Measurements from ENCODE around the gene PPARA. TPM values are rescaled to one million over a fixed set of nuclear protein-coding genes. Genes with fewer than 3 reads are reported as not detected.
"Not testable (repeated sequence)": the region's sequence is repeated elsewhere in the genome, so short reads cannot be mapped to it uniquely, and the experiment has no call there.

The PPARA gene
- total RNA-seq, 2 experiments from 2014 or later = 20.7 to 24.9 TPM

- POLR2A ChIA-PET = no interaction called here
- Mint-ChIP-seq H3K9me3 (no peaks in the 10 kb centered on the region), H3K4me1 (no peaks in the 10 kb centered on the region), H3K4me3 (no peak overlapping the region), H3K27ac (no peak overlapping the region), H3K27me3 (peaks cover 4% of the 10 kb centered on the region), H3K36me3 (no peaks in the 10 kb centered on the region)
- DNase-seq (no peak), ATAC-seq (ENCODE audit: low read depth) (no peak)
Observed at GRCh38 chr22:46137218-46137766, 13.0 kb upstream of the PPARA start.

DNA sequence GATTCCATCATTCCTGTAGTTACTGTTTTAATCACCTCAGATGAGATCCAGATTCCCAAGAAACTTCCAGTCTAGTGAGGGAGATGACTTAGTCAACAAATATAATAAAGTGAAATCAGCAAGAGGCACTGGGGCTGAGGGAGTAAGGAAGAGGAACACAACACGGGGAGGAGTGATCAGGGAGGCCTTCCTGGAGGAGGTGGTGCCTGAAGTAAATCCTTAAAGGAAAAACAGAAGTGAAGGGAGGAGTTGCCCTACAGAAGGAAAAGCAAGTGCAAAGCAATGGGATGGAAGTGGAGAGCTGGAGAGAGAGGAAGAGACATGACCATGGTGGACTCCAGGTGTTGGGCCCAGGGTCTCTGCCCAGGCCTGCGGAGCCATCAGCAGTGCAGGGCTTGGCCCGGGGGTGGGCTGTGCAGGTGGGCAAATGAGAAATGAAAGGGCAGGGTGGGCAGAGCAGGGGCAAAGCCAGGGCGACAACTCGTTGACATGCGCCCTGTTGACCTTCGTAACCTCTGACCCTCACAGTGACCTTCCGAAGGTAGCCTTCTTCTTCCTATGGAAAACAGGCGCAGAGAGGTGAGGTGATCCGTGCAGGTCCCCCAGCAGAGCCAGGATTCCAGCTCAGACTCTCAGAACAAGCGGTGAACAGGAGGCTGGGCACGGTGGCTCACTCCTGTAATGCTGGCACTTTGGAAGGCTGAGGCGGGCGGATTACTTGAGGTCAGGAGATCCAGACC is 12.1 kb upstream of the PPARA start:
- Mint-ChIP-seq H3K9me3 (no peaks in the 10 kb centered on the region), H3K27ac (no peak overlapping the region), H3K4me3 (no peak overlapping the region), H3K36me3 (no peaks in the 10 kb centered on the region), H3K27me3 (peaks cover 4% of the 10 kb centered on the region), H3K4me1 (no peaks in the 10 kb centered on the region)
- DNase-seq (no peak), ATAC-seq (ENCODE audit: low read depth) (no peak)
- POLR2A ChIA-PET = no interaction called here

DNA sequence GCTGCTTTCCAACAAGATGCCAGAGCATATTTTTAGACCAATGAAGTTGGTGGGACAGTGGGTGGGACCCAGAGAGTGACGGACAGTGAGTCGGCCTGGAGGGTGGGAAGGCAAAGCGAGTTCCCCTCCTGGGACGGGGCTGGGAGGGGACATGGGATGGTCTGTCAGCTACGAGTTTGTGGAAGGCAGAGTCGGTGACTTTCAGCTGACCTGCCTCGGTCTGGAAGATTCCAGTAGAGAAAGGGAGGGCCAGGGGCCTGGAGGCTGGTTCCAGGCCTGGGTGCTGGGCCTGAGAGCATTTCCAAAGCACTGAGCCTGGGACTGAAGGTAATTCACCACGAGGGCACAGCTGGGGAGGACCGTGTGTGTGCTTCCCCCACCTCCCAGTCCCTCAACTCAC is 10.9 kb upstream of the PPARA start:
- DNase-seq; H3K27me3 Mint-ChIP-seq; H3K27ac Mint-ChIP-seq; POLR2A ChIA-PET; H3K9me3 Mint-ChIP-seq; H3K4me1 Mint-ChIP-seq; H3K36me3 Mint-ChIP-seq; ATAC-seq (ENCODE audit: low read depth); H3K4me3 Mint-ChIP-seq: not testable (repeated sequence)

- Mint-ChIP-seq H3K4me3 (no peak overlapping the region), H3K36me3 (no peaks in the 10 kb centered on the region), H3K9me3 (no peaks in the 10 kb centered on the region), H3K4me1 (no peaks in the 10 kb centered on the region), H3K27ac (no peak overlapping the region), H3K27me3 (peaks cover 7% of the 10 kb centered on the region)
- ATAC-seq (ENCODE audit: low read depth) (no peak), DNase-seq (no peak)
- POLR2A ChIA-PET = no interaction called here
Observed at GRCh38 chr22:46139895-46140350, 10.4 kb upstream of the PPARA start.

GRCh38 chr22:46140989-46141928 is 9.1 kb upstream of the PPARA start:
- ATAC-seq (ENCODE audit: low read depth) (no peak), DNase-seq (no peak)
- no peak overlapping the region for H3K4me3 Mint-ChIP-seq
- POLR2A ChIA-PET = no interaction called here
- no peaks in the 10 kb centered on the region for H3K9me3 Mint-ChIP-seq
- H3K27ac Mint-ChIP-seq = no peak overlapping the region
- no peaks in the 10 kb centered on the region for H3K36me3 Mint-ChIP-seq
- peaks cover 12% of the 10 kb centered on the region for H3K27me3 Mint-ChIP-seq
- H3K4me1 Mint-ChIP-seq = no peaks in the 10 kb centered on the region

DNA sequence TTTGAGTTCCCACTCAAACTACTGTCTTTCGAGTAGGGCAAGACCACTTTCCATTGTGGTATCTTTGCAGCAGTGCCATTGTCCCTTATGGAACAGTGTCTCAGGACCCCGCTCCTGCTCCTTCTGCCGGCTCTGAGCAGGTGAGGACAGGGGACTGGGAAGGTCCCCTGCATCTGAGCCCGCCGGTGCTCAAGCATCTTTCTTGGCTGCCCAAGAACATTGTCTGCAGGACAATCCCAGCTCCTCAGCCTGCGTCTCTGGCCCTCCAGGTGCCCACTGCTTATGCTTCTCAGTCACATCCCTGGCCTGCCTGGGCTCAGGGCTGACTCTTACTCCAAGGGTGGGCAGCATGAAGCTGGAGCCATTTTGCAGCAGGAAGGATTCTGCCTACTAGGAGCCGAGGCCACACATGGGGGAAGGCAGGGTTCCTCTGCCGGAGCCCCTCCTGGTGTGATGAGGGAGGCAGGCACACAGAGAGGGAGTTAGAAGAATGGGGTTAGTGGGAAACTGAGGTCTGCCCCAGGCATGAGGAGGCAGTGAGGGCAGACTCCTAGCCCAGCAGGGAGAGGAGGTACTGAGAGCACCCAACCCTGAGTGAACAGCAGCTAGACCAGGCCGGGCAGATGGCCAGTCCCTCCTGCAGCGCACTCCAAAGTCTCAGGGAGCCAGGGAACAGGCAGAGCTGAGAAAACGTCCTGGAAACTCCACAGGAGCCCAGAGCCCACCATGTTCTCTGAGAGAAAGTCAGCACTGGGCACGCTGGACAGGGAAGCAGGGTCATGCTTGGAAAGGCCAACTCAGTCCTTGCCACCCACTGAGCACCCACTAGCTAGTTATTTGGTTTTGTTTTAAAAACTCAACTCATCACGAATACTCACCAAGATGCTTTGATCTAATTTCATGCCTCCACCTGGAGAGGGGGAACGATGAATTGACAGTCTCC is 7.5 kb upstream of the PPARA start:
- Mint-ChIP-seq H3K4me1 (no peaks in the 10 kb centered on the region), H3K27me3 (peaks cover 21% of the 10 kb centered on the region), H3K9me3 (no peaks in the 10 kb centered on the region), H3K36me3 (no peaks in the 10 kb centered on the region), H3K27ac (no peak overlapping the region), H3K4me3 (no peak overlapping the region)
- POLR2A ChIA-PET = no interaction called here
- ATAC-seq (ENCODE audit: low read depth) = no peak
- DNase-seq = no peak

DNA sequence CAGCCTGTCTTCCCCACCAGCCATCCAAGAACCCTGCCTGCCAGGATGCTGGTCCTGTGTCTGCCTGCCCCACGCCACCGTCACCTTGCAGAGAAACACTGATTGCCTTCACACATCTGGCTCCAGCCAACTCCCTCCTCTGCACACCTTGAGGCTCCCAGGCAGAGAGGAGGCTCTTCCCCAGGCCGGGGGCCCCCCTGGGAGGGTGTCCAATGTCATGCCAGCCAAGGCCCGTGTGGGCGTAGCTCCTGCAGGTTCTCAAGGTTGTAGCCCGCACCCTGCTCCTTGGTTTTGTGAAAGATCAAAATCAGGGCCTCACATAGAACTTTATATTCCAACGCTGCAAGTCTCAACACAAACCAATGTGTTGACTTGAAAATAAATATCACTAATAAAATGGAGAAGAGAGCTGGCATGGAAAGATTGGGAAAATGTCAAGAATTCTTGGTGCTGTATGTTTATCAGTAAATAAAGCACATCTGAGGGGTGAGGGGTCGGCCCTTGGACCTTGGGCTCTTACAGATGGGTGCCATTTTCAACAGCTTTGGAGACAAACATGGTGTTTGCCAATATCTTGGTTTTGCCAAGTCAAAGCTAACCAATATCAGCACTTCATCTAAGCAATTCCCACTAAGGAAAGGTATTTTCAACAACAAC is 6.7 kb upstream of the PPARA start:
- POLR2A ChIA-PET = no interaction called here
- Mint-ChIP-seq H3K9me3 (no peaks in the 10 kb centered on the region), H3K4me1 (no peaks in the 10 kb centered on the region), H3K27me3 (peaks cover 25% of the 10 kb centered on the region), H3K27ac (no peak overlapping the region), H3K36me3 (no peaks in the 10 kb centered on the region), H3K4me3 (no peak overlapping the region)
- DNase-seq (no peak), ATAC-seq (ENCODE audit: low read depth) (no peak)

- peaks cover 7% of the 10 kb centered on the region for H3K4me1 Mint-ChIP-seq
- no peaks in the 10 kb centered on the region for H3K9me3 Mint-ChIP-seq
- DNase-seq (no peak), ATAC-seq (ENCODE audit: low read depth) (no peak)
- H3K27me3 Mint-ChIP-seq = peaks cover 33% of the 10 kb centered on the region
- no peak overlapping the region for H3K4me3 Mint-ChIP-seq
- no peak overlapping the region for H3K27ac Mint-ChIP-seq
- POLR2A ChIA-PET = no interaction called here
- no peaks in the 10 kb centered on the region for H3K36me3 Mint-ChIP-seq
Observed at GRCh38 chr22:46145361-46145851, 4.9 kb upstream of the PPARA start.

GRCh38 chr22:46145896-46146295 is 4.4 kb upstream of the PPARA start:
- Mint-ChIP-seq H3K27me3 (peaks cover 31% of the 10 kb centered on the region), H3K4me1 (peaks cover 7% of the 10 kb centered on the region), H3K4me3 (no peak overlapping the region), H3K27ac (no peak overlapping the region), H3K36me3 (no peaks in the 10 kb centered on the region), H3K9me3 (no peaks in the 10 kb centered on the region)
- DNase-seq (no peak), ATAC-seq (ENCODE audit: low read depth) (no peak)
- POLR2A ChIA-PET = no interaction called here

GRCh38 chr22:46146329-46146728 is 4.0 kb upstream of the PPARA start:
- no peak overlapping the region for H3K27ac Mint-ChIP-seq
- peaks cover 31% of the 10 kb centered on the region for H3K27me3 Mint-ChIP-seq
- H3K36me3 Mint-ChIP-seq = no peaks in the 10 kb centered on the region
- ATAC-seq (ENCODE audit: low read depth) (no peak), DNase-seq (no peak)
- H3K4me3 Mint-ChIP-seq = no peak overlapping the region
- POLR2A ChIA-PET = interaction anchor here (2.0 kb wide), 1 partner anchor 150 kb away, joined by 5 read pairs; no protein-coding TSS in a partner anchor
- peaks cover 7% of the 10 kb centered on the region for H3K4me1 Mint-ChIP-seq
- H3K9me3 Mint-ChIP-seq = no peaks in the 10 kb centered on the region

DNA sequence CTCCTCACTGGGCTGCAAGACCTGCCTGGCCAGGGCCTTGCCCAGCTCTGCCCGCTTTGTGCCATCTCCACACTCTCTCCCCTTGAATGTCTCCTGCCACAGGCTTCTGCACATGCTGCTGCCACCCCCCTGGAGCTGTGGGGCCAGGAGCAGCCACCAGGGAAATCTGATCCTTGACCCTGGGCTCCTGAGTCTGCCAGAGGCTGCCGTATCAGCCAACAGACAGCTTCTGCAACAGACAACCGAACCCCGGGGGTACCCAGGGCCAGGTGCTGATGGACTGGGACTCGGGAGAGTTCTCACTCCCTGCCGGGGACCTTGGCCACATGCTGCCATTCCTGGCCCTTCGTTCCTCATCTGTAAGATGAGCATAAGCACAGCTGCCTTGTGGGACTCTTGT is 3.3 kb upstream of the PPARA start:
- H3K36me3 Mint-ChIP-seq = no peaks in the 10 kb centered on the region
- H3K27ac Mint-ChIP-seq = no peak overlapping the region
- ATAC-seq (ENCODE audit: low read depth) (no peak), DNase-seq (peak; percentile 33)
- H3K4me1 Mint-ChIP-seq = peaks cover 9% of the 10 kb centered on the region
- H3K4me3 Mint-ChIP-seq = no peak overlapping the region
- peaks cover 31% of the 10 kb centered on the region for H3K27me3 Mint-ChIP-seq
- POLR2A ChIA-PET = interaction anchor here (2.0 kb wide), 1 partner anchor 149 kb away, joined by 5 read pairs; no protein-coding TSS in a partner anchor
- no peaks in the 10 kb centered on the region for H3K9me3 Mint-ChIP-seq

GRCh38 chr22:46147471-46148267 is 2.7 kb upstream of the PPARA start:
- Mint-ChIP-seq H3K4me1 (peaks cover 15% of the 10 kb centered on the region), H3K36me3 (peaks cover 5% of the 10 kb centered on the region), H3K9me3 (no peaks in the 10 kb centered on the region), H3K27ac (no peak overlapping the region), H3K27me3 (peaks cover 31% of the 10 kb centered on the region), H3K4me3 (no peak overlapping the region)
- POLR2A ChIA-PET = interaction anchor here (2.0 kb wide), 1 partner anchor 148 kb away, joined by 5 read pairs; no protein-coding TSS in a partner anchor
- ATAC-seq (ENCODE audit: low read depth) (no peak), DNase-seq (peak; percentile 34)

All from activated naive CD8-positive, alpha-beta T cell treated with anti-CD3 and anti-CD28 coated beads, Interleukin-2, amount 10 ng/mL, durations not matched to agents 7 days and 5 days (primary cell).